A549 (cell line): ENCODE results near the gene C12orf75. TPM values are rescaled to one million over a fixed set of nuclear protein-coding genes. Genes with fewer than 3 reads are reported as not detected.

Experiments used
- ATAC-seq, 2 experiments: fragments of 200-7000 bp in 1 of 2; fragments of >200 bp in 1 of 2; cut with Nextera tagmentation in 1 of 2; cut with Tn5 transposase in 1 of 2; 3 replicates each; pipeline versions ENCODE4 v1.8.0 to v1.9.1; 2018 to 2020; ENCODE audit warnings: mild to moderate bottlenecking in 1 of 2, moderate library complexity in 1 of 2
- CTCF ChIA-PET: fragments of 300-600 bp; sonication (Branson Sonifier 250); formaldehyde crosslinking; extraction: SDS; loops from one replicate; lab custom pipeline; 2021; ENCODE audit warnings: antibody characterized with exemption, inconsistent platforms; lab: Yijun Ruan, JAX
- POLR2A ChIA-PET: fragments of 350-600 bp; formaldehyde crosslinking; extraction: SDS; loops from one replicate; lab custom pipeline; 2021; ENCODE audit warnings: antibody characterized with exemption, inconsistent platforms; lab: Yijun Ruan, JAX
- DNase-seq, 2 experiments: peaks; one replicate each; pipeline versions ENCODE4 v3.0.0 to v3.0.0-alpha.2; 2011 to 2016; ENCODE audit warnings: low read depth in 1 of 2, low spot score in 1 of 2
- FAIRE-seq: peaks from 2 replicates; lab custom pipeline; 2011; peaks lifted over from hg19 to GRCh38; lab: Jason Lieb, UNC
- H3K27ac ChIP-seq, 2 experiments: fragments of >200 bp; sonication (Bioruptor Twin); formaldehyde crosslinking; 3 replicates each; pipeline ENCODE4 v1.5.1; 2016 to 2017
- H3K4me1 ChIP-seq: fragments of >200 bp; sonication (Bioruptor Twin); formaldehyde crosslinking; 3 replicates; pipeline ENCODE4 v1.6.1; 2016
- H3K4me2 ChIP-seq: fragments of >200 bp; sonication (Bioruptor Twin); formaldehyde crosslinking; 3 replicates; pipeline ENCODE4 v1.6.1; 2016
- H3K4me3 ChIP-seq: fragments of >200 bp; sonication (Bioruptor Twin); formaldehyde crosslinking; 3 replicates; pipeline ENCODE4 v1.5.1; 2016
- H3K9me3 ChIP-seq: fragments of >200 bp; sonication (Bioruptor Twin); formaldehyde crosslinking; 3 replicates; pipeline ENCODE4 v1.6.1; 2016
- ATOH8 ChIP-seq: fragments of 250-450 bp; sonication (Bioruptor Pico); IDR thresholded peaks from 2 replicates; pipeline ENCODE4 v1.5.0; 2020; ENCODE audit warnings: low read depth, mild to moderate bottlenecking, moderate library complexity
- BCL3 ChIP-seq: fragments of >200 bp; sonication (Bioruptor Twin); formaldehyde crosslinking; IDR thresholded peaks from 3 replicates; pipeline ENCODE4 v1.6.1; 2016
- BHLHE40 ChIP-seq: IDR thresholded peaks from 2 replicates; pipeline ENCODE4 v1.6.1; 2012; ENCODE audit warnings: low read depth, low read length, inconsistent platforms
- CEBPB ChIP-seq, 2 experiments: fragments of >200 bp in 1 of 2; sonication (Bioruptor Twin) in 1 of 2; formaldehyde crosslinking in 1 of 2; IDR thresholded peaks; 2 replicates each; pipeline ENCODE4 v1.6.1; 2012 to 2016
- CTCF ChIP-seq: fragments of >200 bp; sonication (Bioruptor Twin); formaldehyde crosslinking; IDR thresholded peaks from 3 replicates; pipeline ENCODE4 v1.5.1; 2016
- EHMT2 ChIP-seq: fragments of 200-600 bp; sonication (generic); IDR thresholded peaks from 2 replicates; pipeline ENCODE4 v1.6.1; 2016; ENCODE audit warnings: antibody characterized with exemption, low read depth, mild to moderate bottlenecking, moderate library complexity
- HDAC2 ChIP-seq: fragments of 200-600 bp; sonication (generic); IDR thresholded peaks from 2 replicates; pipeline ENCODE4 v1.6.1; 2016
- HMGXB4 ChIP-seq: fragments of 250-450 bp; sonication (Bioruptor Pico); IDR thresholded peaks from 2 replicates; pipeline ENCODE4 v1.5.0; 2021; ENCODE audit warnings: mild to moderate bottlenecking, moderate library complexity, borderline replicate concordance
- HOXB13 ChIP-seq: fragments of 250-450 bp; sonication (Bioruptor Pico); IDR thresholded peaks from 2 replicates; pipeline ENCODE4 v1.5.0; 2020; ENCODE audit warnings: low read depth, mild to moderate bottlenecking, moderate library complexity
- KDM1A ChIP-seq: fragments of 200-600 bp; sonication (generic); IDR thresholded peaks from 2 replicates; pipeline ENCODE4 v1.6.1; 2016; ENCODE audit warnings: low read depth, mild to moderate bottlenecking
- KDM5A ChIP-seq: fragments of 200-600 bp; sonication (generic); IDR thresholded peaks from 2 replicates; pipeline ENCODE4 v1.6.1; 2016; ENCODE audit warnings: antibody characterized with exemption, mild to moderate bottlenecking
- NPAS2 ChIP-seq: fragments of 250-450 bp; sonication (Bioruptor Pico); IDR thresholded peaks from 2 replicates; pipeline ENCODE4 v1.8.0; 2022; ENCODE audit warnings: mild to moderate bottlenecking, moderate library complexity, borderline replicate concordance
- RAD21 ChIP-seq, 2 experiments: fragments of >200 bp in 1 of 2; sonication (Bioruptor Twin) in 1 of 2; formaldehyde crosslinking in 1 of 2; IDR thresholded peaks in 1 of 2; conservative IDR thresholded peaks in 1 of 2; 2 replicates in 1 of 2; 3 replicates in 1 of 2; pipeline ENCODE4 v1.6.1; 2012 to 2018; ENCODE audit warnings: inconsistent platforms in 1 of 2
- REST ChIP-seq: fragments of 200-600 bp; sonication (generic); IDR thresholded peaks from 2 replicates; pipeline ENCODE4 v1.6.1; 2016; ENCODE audit warnings: antibody characterized with exemption, mild to moderate bottlenecking, moderate library complexity
- SMC3 ChIP-seq: fragments of >200 bp; sonication (Bioruptor Twin); formaldehyde crosslinking; IDR thresholded peaks from 3 replicates; pipeline ENCODE4 v1.6.1; 2018; ENCODE audit warnings: inconsistent platforms
- TFCP2L1 ChIP-seq: fragments of 250-450 bp; sonication (Bioruptor Pico); IDR thresholded peaks from 2 replicates; pipeline ENCODE4 v1.5.0; 2021; ENCODE audit warnings: mild to moderate bottlenecking
- ZC3H11A ChIP-seq: fragments of 450-650 bp; IDR thresholded peaks from 2 replicates; pipeline ENCODE4 v1.6.1; 2014; ENCODE audit warnings: antibody characterized with exemption, mild to moderate bottlenecking
- WGBS: methylation state at CpG from one replicate; pipeline ENCODE4 v1.1.6; 2017; ENCODE audit errors: missing lambda C conversion rate; 5-methylcytosine and 5-hydroxymethylcytosine counted together
- polyA plus RNA-seq, 4 experiments: library from polyadenylated mRNA; depleted of rRNA in 3 of 4; stranded (reverse); fragments of >200 nt; fragmentation: RNase III in 1 of 4; extraction: RNeasy Plus Mini Kit Qiagen cat#74134 plus additional on column Dnase treatment in 1 of 4; gene quantifications; 2 replicates in 3 of 4; 3 replicates in 1 of 4; pipeline ENCODE4 v1.2.3, GENCODE V29; 2011 to 2017

C12orf75 gene
- polyA plus RNA-seq, 2 of the 4 experiments (the other 2 are of a cell fraction): 210 to 298 TPM

- no peak for FAIRE-seq
- peak overlapping the region in 1 of 2 experiments; percentile 50; a peak in 1 of 6 replicates for H3K27ac ChIP-seq
- CTCF ChIA-PET: interaction anchor here (0.9 to 5.2 kb wide), 14 partner anchors 9 to 808 kb away, joined by 3 to 135 read pairs (median 12); partner anchors contain the start of gene NUAK1
Measured at GRCh38 chr12:105419606-105420005, 89.1 kb downstream of the C12orf75 start.

GRCh38 chr12:105420046-105420445 is 89.6 kb downstream of the C12orf75 start:
- ChIA-PET CTCF (interaction anchor here (0.6 to 5.2 kb wide), 81 partner anchors 8 to 1499 kb away, joined by 3 to 135 read pairs (median 4); partner anchors contain the start of genes APPL2 and NUAK1), POLR2A (interaction anchor here (0.5 to 1.0 kb wide), 4 partner anchors 718 to 938 kb away, joined by 3 read pairs; no protein-coding TSS in a partner anchor)
- no peak overlapping the region for H3K4me3 ChIP-seq
- H3K9me3 ChIP-seq: no peaks in the 10 kb centered on the region
- WGBS: 61% methylated on average over 5 of the region's 5 CpGs
- DNase-seq: no peak
- no peak for TF ChIP-seq KDM5A
- no peak for TF ChIP-seq TFCP2L1 (CRISPR knock-in tag)
- no peak overlapping the region for H3K4me2 ChIP-seq
- FAIRE-seq: no peak
- 0 out of 6 replicates have a peak, but pooled peaks of 1 of the 2 experiments have one; percentile 6 for ATAC-seq
- peaks cover 12% of the 10 kb centered on the region; the same call in 1 of the 3 replicates for H3K4me1 ChIP-seq
- 0 out of 6 replicates have a peak overlapping the region, but pooled peaks of 1 of the 2 experiments have one; percentile 50 for H3K27ac ChIP-seq

More at GRCh38 chr12:105419606-105420005, 89.1 kb downstream of the C12orf75 start:
- WGBS: 88% methylated on average over 3 of the region's 3 CpGs
- no peak overlapping the region for H3K4me3 ChIP-seq
- POLR2A ChIA-PET: no interaction called here
- no peak for ATAC-seq
- peaks cover 12% of the 10 kb centered on the region; the same call in 1 of the 3 replicates for H3K4me1 ChIP-seq
- no peak for TF ChIP-seq HMGXB4 (CRISPR knock-in tag)
- TF ChIP-seq CEBPB (IDR thresholded peaks at IDR 0.05): no peak
- TF ChIP-seq EHMT2: no peak
- no peak for TF ChIP-seq BCL3
- TF ChIP-seq BHLHE40: no peak
- TF ChIP-seq KDM1A: no peak
- TF ChIP-seq NPAS2: no peak
- no peak for TF ChIP-seq ATOH8 (CRISPR knock-in tag)
- no peak for TF ChIP-seq REST
- H3K4me2 ChIP-seq: no peak overlapping the region
- H3K9me3 ChIP-seq: no peaks in the 10 kb centered on the region
- DNase-seq: no peak

- H3K9me3 ChIP-seq: no peaks in the 10 kb centered on the region
- TF ChIP-seq HDAC2: no peak
- peak; percentile 99 for TF ChIP-seq SMC3
- no peak for TF ChIP-seq HOXB13 (CRISPR knock-in tag)
- TF ChIP-seq CTCF: peak; percentile 97
- no peak for TF ChIP-seq ZC3H11A
- TF ChIP-seq CEBPB (IDR thresholded peaks at IDR 0.05): no peak
- peak; percentile 99 to 100 for TF ChIP-seq RAD21 (conservative IDR thresholded peaks at IDR 0.05 in 1 of 2, IDR thresholded peaks at IDR 0.05 in 1 of 2)
- ATAC-seq (peak; percentile 76 to 88), FAIRE-seq (peak; percentile 70), DNase-seq (peak; percentile 62 to 79)
- H3K4me1 ChIP-seq: peaks cover 12% of the 10 kb centered on the region; the same call in 1 of the 3 replicates
- peak overlapping the region in 1 of 2 experiments; percentile 63; a peak in 3 of 6 replicates for H3K27ac ChIP-seq
- ChIA-PET POLR2A (interaction anchor here (0.5 to 1.0 kb wide), 4 partner anchors 717 to 937 kb away, joined by 3 read pairs; no protein-coding TSS in a partner anchor), CTCF (interaction anchor here (0.6 to 5.2 kb wide), 90 partner anchors 8 to 1498 kb away, joined by 3 to 135 read pairs (median 4); partner anchors contain the start of genes APPL2 and NUAK1)
- no peak overlapping the region for H3K4me3 ChIP-seq
- no peak overlapping the region for H3K4me2 ChIP-seq
Measured at GRCh38 chr12:105420659-105421240, 90.3 kb downstream of the C12orf75 start.
